HG03025 (cell line): Measurements from ENCODE around the gene SLC4A7.
"Not testable (repeated sequence)": the region's sequence is repeated elsewhere in the genome, so short reads cannot be mapped to it uniquely, and the experiment has no call there.

ENCODE experiments used
- ATAC-seq: cut with Tn5 transposase; IDR thresholded peaks from one replicate; pipeline ENCODE4 v1.9.1; 2021; ENCODE audit warnings: mild to moderate bottlenecking, moderate library complexity; ENCODE audit not compliant: unreplicated experiment, low FRiP score

The SLC4A7 gene

DNA sequence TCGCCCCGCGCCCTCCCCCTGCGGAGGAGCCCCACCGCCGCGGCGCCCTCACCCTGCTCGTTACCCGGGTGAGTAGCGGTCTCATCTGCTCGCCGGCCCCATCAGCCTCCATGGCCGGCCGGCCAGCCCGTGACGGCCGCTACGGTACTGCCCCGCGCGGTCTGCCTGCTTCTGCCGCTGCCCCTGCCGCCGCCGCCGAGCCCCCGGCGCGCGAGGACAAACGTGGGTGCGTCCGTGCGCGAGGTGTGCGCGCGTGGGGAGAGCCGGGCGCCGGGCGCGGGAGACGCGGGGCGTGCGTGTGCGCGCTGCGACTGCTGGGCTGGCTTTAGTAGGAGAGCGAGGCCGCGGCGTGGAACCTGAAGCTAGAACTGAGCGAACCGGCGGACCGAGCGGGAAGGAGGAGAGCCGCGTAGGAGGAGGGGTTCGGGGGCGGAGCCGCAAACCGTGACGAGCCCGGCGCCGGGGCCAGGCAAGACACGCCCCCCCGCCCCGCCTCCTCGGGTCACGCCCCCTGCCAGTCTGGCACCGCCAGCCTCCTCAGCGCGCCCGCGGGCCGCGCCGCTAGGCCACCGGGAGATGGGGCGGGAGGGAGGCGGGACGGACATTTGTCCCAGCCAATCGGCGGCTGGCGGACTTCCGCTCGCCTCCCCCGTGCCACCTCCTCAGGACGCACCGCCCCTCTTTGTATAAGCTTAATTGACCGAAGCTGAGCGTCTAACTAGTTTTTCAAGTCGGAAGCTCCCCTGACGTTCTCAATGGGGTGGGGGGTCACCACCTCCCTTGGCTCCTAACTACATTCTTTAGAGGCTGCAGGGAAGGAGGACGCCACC, at the start of gene SLC4A7:
SLC4A7 (minus strand) TSS at position 370 of the 830 bp plus-strand sequence; CDS start at position 112, 258 bp downstream.
- peak; percentile 92 for ATAC-seq

DNA sequence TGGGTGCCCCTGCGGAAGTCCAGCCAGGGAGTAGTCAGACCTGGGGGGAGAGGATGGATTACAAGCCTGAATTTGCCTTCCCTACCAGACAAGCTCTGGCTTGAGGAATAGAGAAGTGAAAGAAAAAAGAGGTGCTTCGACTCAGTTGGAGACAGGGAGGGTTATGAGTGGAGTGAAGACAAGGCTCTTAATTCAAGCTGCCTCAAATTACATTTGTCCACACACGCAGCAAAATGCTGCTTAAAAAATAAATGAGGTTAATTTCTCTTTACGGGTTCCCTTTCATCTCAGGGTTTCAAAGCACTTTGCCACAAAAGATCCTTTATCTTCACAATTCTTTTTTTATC, 49.0 kb upstream of the SLC4A7 start:
- no peak for ATAC-seq

GRCh38 chr3:27532426-27533260, 48.5 kb upstream of the SLC4A7 start:
- ATAC-seq: no peak

GRCh38 chr3:27531193-27531751, 47.1 kb upstream of the SLC4A7 start:
- ATAC-seq: not testable (repeated sequence)

DNA sequence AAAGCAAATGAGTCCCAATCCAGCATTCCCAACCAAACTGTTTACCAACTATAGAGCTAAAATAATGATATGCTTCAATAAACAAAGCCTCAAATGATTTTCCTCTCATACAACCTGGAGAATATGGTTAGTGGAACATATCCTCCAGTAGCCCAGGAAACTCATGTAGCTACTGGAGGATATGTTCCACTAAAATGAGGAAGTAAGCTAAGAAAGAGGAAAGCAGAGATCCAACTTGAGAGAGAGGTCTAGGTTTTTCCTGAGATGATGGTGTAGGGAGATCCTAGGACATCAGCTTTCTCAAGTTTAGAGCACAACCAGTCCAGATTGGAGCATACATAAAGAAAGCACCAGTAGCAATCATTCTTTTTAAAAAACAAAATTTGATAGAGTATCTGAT, 44.6 kb upstream of the SLC4A7 start:
- no peak for ATAC-seq

DNA sequence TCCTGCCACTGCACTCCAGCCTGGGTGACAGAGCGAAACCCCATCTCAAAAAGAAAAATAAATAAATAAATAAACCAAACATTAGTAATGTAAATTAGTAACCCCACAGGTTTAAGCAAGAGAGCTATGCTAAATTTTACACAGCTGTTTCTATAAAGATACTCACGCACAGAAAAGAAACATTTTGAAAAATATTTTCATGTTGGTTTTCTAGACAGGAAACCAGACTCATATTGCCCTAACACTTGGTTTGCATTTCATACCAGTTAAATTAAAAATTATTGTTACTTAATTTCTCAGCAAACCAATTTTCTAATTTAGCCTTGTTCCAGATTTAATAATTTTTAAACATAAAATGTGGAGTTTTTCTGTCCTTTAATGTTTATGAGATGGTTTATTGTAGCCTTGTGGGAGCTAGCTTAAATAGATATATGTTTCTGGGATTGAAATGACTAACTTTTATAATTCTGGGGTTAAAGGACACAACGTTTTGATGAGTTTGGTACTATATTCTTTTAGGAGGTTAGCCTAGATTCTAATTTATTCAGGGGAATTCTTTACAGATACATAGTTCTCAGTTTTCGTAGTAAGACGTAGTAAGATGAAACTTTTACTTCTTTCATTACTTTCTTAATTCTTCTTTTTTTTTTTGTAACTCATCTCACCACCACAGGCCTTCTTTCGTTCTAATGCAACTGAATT, 42.6 kb upstream of the SLC4A7 start:
- ATAC-seq: no peak

DNA sequence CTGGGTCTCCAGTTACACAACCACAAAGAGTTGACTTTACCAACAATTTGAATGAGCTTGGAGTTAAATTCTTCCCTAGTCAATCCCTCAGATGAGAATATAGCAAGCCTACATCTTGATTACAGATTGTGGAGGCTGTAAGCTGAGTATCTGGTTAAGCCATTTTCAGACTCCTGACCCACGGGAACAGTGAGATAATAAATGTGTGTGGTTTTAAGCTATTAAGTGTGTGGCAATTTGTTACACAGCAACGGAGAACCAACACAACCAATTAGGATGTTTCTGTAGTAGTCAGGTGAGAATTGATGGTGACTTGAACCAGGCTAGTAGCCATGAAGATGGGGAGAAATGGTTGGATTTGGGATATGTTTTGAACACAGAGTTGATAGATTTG, 37.7 kb upstream of the SLC4A7 start:
- ATAC-seq: no peak

DNA sequence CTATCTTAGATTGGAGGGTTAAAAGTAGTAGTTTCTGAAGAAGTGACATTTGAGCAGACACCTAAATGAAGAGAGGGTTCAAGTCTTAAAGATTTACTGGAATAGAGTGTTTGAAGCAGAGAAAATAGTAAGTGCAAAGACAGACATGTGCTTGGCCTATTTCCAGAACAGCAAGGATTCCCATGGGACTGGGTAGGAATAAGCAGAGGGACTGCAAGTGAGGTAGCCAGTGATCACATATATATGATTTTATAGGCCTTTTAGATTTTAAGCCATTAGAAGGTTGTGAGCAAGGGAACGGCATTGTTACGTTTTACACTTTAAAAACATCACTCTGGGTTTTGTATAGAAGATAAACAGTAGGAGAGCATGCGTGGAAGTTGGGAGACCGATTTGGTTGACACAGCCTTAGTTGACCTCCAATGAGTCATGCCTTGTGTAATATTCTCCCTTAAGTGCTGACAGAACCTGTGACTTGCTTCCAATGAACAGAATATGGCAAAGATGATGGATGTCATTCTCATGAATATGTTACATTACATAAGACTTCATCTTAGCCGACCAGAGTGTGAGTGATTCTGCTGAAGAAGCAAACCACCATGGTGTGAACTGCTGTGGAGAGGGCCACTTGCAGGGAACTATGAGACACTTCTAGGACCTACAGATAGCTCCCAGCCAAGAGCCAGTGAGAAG, 37.1 kb upstream of the SLC4A7 start:
- no peak for ATAC-seq

GRCh38 chr3:27511724-27512422, 27.7 kb upstream of the SLC4A7 start:
- no peak for ATAC-seq

DNA sequence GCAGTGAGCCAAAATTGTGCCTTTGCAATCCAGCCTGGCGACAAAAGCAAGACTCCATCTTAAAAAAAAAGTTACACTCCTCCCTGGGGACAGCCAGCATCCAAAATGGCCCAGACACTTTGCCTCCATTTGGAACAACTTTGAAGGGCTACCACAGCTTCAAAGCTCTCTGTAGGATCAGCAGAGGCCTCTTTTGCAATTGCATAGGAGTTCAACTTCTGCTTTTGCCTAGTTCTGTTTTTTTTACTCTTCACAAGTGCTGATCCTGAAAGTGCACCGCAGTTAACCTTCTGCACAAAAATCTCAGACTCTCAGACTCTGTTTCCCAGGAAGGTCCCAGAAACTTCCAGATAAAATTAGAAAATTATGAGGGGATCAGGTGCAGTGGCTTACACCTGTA, 25.2 kb upstream of the SLC4A7 start:
- no peak for ATAC-seq

DNA sequence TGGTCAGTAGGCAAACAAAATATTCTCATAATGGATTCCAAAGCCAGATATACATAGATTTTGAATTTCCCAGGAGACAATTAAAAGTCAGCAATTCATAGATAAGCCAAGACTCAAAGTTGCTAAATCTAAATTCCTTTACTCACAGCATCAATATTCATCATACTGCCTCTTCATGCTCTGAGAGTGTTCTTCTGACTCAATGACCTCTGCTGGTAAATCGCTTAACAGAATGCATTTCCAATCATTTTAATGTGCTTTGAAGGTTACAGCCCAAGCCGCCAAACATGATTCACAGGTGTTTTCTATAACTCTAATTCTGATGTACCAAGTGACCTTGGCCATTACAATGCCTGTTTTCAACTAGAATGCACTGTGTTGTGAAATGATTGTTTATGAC, 24.2 kb upstream of the SLC4A7 start:
- ATAC-seq: no peak

DNA sequence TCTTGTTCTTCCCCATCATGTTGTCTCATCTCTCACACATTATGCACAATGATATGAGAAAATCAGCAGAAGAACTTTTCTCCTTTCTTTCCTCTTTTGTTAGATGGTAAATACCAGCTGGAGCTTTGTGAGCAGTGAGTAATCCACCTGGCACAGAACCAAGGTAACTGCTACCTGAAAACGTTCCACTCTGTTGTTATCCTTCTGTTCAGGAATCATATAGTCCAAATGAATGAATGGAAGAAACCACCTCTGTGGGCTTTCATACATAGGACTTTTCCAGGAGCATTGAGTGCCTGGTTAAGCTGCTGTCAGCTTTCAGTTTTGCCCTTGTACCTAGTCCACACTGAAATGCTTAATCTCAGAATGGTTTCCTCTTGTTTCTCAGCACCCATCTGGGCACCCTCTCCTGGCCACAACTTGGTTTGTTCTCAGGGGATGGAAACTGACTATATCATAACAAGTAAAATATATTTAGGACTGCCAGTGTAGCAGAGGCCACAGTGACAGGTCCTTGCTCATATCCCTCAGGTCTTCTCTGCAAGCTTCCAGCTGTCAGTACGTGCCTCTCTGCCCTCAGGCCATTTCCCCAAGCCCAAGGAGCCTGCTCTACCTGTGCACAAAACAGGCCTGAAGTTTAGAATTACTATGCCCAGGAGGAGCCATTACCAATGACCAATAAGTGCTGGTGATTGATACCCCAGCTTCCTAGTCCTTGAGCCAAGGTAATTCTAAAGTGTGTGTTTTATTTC, 23.5 kb upstream of the SLC4A7 start:
- ATAC-seq: no peak

GRCh38 chr3:27507111-27507510, 22.9 kb upstream of the SLC4A7 start:
- no peak for ATAC-seq

DNA sequence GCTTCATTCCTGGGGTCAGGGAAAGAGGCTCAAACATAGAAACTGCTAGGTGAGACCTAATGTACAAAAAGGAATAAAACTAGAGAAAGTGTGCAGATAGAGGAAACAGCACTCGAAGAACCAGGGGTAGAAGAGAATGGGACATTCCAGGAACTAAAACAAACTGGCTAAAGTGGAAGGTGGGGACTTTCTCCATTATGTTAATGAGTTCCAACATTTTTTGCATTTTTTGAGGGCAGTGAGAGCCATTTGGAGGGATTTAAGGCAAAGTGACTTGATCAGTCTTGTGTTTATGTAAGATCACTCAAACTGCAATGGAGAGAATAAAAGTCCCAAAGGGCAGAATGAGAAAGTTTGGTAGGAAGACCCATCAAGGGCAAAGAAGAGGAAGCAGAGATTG, 20.6 kb upstream of the SLC4A7 start:
- no peak for ATAC-seq

- ATAC-seq: no peak
These were observed 19.3 kb upstream of the SLC4A7 start for GRCh38 chr3:27503526-27503925.

DNA sequence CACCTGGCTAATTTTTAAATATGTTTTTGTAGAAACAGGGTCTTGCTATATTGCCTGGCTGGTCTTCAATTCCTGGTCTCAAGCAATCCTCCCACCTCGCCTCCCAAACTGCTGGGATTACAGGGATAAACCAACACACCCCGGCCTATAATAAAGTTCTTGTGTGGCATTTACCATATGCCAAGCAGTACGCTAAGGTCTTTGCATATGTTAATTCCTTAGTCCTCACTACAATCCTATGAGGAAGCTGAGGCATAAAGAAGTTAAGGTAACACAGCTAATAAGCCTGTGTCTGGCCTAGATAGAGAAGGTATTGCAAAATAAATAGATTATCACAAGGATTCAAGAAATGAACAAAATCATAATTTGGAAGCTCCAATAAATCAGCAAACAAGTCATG, 17.6 kb upstream of the SLC4A7 start:
- no peak for ATAC-seq

DNA sequence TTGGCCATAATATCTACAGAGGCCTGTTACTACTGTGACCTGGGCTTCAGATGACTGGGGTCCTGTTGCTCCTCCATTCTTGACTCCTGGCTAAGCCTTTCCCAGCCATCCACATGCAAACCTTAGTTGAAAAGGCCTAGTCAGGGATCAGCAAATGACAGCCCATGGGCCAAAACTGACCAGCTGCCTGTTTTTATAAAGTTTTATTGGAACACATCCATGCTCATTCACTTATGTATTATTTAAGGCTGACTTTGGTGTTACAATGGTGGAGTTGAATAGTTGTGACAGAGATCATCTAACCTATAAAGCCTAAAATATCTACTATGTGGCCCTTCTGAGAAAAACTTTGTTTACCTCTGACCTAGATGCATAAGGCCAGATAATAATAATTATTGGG, 16.8 kb upstream of the SLC4A7 start:
- ATAC-seq: no peak

DNA sequence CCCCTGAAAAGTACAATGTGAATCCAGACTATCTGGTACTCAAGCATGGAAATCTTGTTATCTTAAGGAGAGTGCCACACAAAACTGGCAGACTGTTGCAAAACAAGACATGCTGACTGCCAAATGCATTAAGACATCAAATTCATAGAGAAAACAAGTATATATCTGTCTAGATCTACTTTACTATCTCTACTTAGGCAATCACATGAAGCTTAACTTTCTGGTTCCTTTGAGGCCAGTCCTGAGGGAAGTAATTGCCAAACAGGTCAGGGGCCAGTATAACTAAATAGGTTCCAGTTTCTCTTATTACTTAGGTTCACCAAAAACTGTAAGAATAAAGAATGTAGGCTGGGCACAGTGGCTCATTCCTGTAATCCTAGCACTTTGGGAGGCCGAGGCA, 15.9 kb upstream of the SLC4A7 start:
- ATAC-seq: no peak

- no peak for ATAC-seq
These were observed 10.6 kb upstream of the SLC4A7 start for GRCh38 chr3:27494784-27495183.
